Vagina (tissue), 2 donors: ENCODE measurements around the gene EPS8L2. TPM values are rescaled to one million over a fixed set of nuclear protein-coding genes. Genes with fewer than 3 reads are reported as not detected.
"Not testable (repeated sequence)": the region's sequence is repeated elsewhere in the genome, so short reads cannot be mapped to it uniquely, and the experiment has no call there.

Experiments used
- DNase-seq, 2 donors: peaks; one replicate each; pipeline ENCODE4 v3.0.0-alpha.2; 2017; ENCODE audit errors: extremely low spot score in 2 of 2
- H3K27ac ChIP-seq: fragments of 200-600 bp; sonication (generic); one replicate; pipeline ENCODE4 v1.5.1; 2019
- H3K27me3 ChIP-seq: fragments of 200-600 bp; sonication (generic); one replicate; pipeline ENCODE4 v1.5.1; 2019
- H3K36me3 ChIP-seq, 2 donors: fragments of 200-600 bp; sonication (generic); one replicate each; pipeline ENCODE4 v1.5.1; 2017 to 2019
- H3K4me1 ChIP-seq: fragments of 200-600 bp; sonication (generic); one replicate; pipeline ENCODE4 v1.5.1; 2019
- H3K4me3 ChIP-seq, 2 donors: fragments of 200-600 bp; sonication (generic); 1 replicate in 1 of 2; 2 replicates in 1 of 2; pipeline ENCODE4 v1.5.1; 2016 to 2019
- H3K9me3 ChIP-seq: fragments of 200-600 bp; sonication (generic); one replicate; pipeline ENCODE4 v1.5.1; 2019
- CTCF ChIP-seq, 3 experiments: fragments of 450-650 bp in 2 of 3; fragments of 200-600 bp in 1 of 3; sonication (generic) in 1 of 3; IDR thresholded peaks; one replicate each; pipeline ENCODE4 v1.5.1; 2017 to 2019; ENCODE audit warnings: antibody characterized with exemption in 3 of 3, mild to moderate bottlenecking in 2 of 3, moderate library complexity in 2 of 3
- POLR2A ChIP-seq, 2 donors: fragments of 450-650 bp; IDR thresholded peaks; one replicate each; pipeline ENCODE4 v1.6.1; 2017; ENCODE audit warnings: antibody characterized with exemption in 2 of 2, mild to moderate bottlenecking in 2 of 2, moderate library complexity in 2 of 2
- POLR2AphosphoS5 ChIP-seq, 2 donors: sonication (generic); formaldehyde crosslinking; IDR thresholded peaks; one replicate each; pipeline ENCODE4 v1.9.0; 2017; ENCODE audit warnings: antibody characterized with exemption in 2 of 2, mild to moderate bottlenecking in 2 of 2, low read depth in 1 of 2; ENCODE audit not compliant: insufficient read depth in 1 of 2
- intact Hi-C: fragments of 100-400 bp; cut with DNase I; formaldehyde crosslinking; loops from one replicate; pipeline ENCODE4 v1.15.1; 2023
- total RNA-seq: library from RNA; depleted of rRNA; stranded (reverse); fragments of >200 nt; gene quantifications from one replicate; pipeline ENCODE4 v1.2.3, GENCODE V29; 2016

Gene EPS8L2
- total RNA-seq, 1 donor from 2014 or later = 195 TPM

GRCh38 chr11:689625-690024 lies 16.4 kb upstream of the EPS8L2 start:
- Histone ChIP-seq H3K9me3 (no peaks in the 10 kb centered on the region), H3K27me3 (no peaks in the 10 kb centered on the region), H3K27ac (no peak overlapping the region), H3K36me3 (peaks cover 0 to 37% of the 10 kb centered on the region in 2 donors), H3K4me1 (peaks cover 23% of the 10 kb centered on the region), H3K4me3 (no peak overlapping the region)
- TF ChIP-seq CTCF (IDR thresholded peaks at IDR 0.05) (no peak), POLR2A (IDR thresholded peaks at IDR 0.05) (no peak), POLR2AphosphoS5 (IDR thresholded peaks at IDR 0.05; ENCODE audit: insufficient read depth in 1 of 2, low read depth in 1 of 2) (no peak)
- intact Hi-C loops = no loop called here
- no peak for DNase-seq

GRCh38 chr11:690244-690643 lies 15.8 kb upstream of the EPS8L2 start:
- Histone ChIP-seq H3K36me3 (peaks cover 0 to 30% of the 10 kb centered on the region in 2 donors), H3K4me1 (peaks cover 23% of the 10 kb centered on the region)

GRCh38 chr11:690738-691633 lies 15.0 kb upstream of the EPS8L2 start:
- intact Hi-C loops = no loop called here
- TF ChIP-seq POLR2AphosphoS5 (IDR thresholded peaks at IDR 0.05; ENCODE audit: insufficient read depth in 1 of 2, low read depth in 1 of 2) = no peak
- no peak overlapping the region for H3K27ac ChIP-seq
- no peak overlapping the region for H3K4me3 ChIP-seq
- H3K9me3 ChIP-seq = no peaks in the 10 kb centered on the region
- no peak for DNase-seq
- H3K36me3 ChIP-seq = peaks cover 0 to 24% of the 10 kb centered on the region in 2 donors
- H3K27me3 ChIP-seq = no peaks in the 10 kb centered on the region
- H3K4me1 ChIP-seq = peaks cover 23% of the 10 kb centered on the region

More at GRCh38 chr11:690244-690643, 15.8 kb upstream of the EPS8L2 start:
- H3K27me3 ChIP-seq, DNase-seq, H3K4me3 ChIP-seq, H3K27ac ChIP-seq, intact Hi-C loops, H3K9me3 ChIP-seq: not testable (repeated sequence)

- Histone ChIP-seq H3K36me3 (peaks cover 0 to 16% of the 10 kb centered on the region in 2 donors), H3K27me3 (no peaks in the 10 kb centered on the region), H3K9me3 (no peaks in the 10 kb centered on the region), H3K4me1 (peaks cover 31% of the 10 kb centered on the region), H3K4me3 (no peak overlapping the region), H3K27ac (no peak overlapping the region)
- intact Hi-C loops = no loop called here
- TF ChIP-seq POLR2AphosphoS5 (IDR thresholded peaks at IDR 0.05; ENCODE audit: insufficient read depth in 1 of 2, low read depth in 1 of 2) (no peak), CTCF (IDR thresholded peaks at IDR 0.05) (no peak), POLR2A (IDR thresholded peaks at IDR 0.05) (no peak)
- no peak for DNase-seq
Observed at GRCh38 chr11:691710-692590, 14.1 kb upstream of the EPS8L2 start.

- Histone ChIP-seq H3K4me3 (no peak overlapping the region), H3K27me3 (no peaks in the 10 kb centered on the region), H3K4me1 (peaks cover 40% of the 10 kb centered on the region), H3K36me3 (peaks cover 0 to 6% of the 10 kb centered on the region in 2 donors), H3K9me3 (no peaks in the 10 kb centered on the region), H3K27ac (peak overlapping the region; percentile 100)
- intact Hi-C loops = no loop called here
- DNase-seq = no peak
- TF ChIP-seq POLR2A (IDR thresholded peaks at IDR 0.05) (no peak), POLR2AphosphoS5 (IDR thresholded peaks at IDR 0.05; ENCODE audit: insufficient read depth in 1 of 2, low read depth in 1 of 2) (no peak), CTCF (IDR thresholded peaks at IDR 0.05) (no peak)
Observed at GRCh38 chr11:692824-693414, 13.1 kb upstream of the EPS8L2 start.
